ENCODE data around the gene IFT74.

IFT74 gene

GRCh38 chr9:26955921-26956859 lies at the start of gene IFT74:
IFT74 (plus strand) TSS chr9:26956412; CDS start chr9:26961968, 5,556 bp downstream.
- peak within 1 kb of the TSS; percentile 75 for H3K4me3 ChIP-seq (ENCODE audit: insufficient read length, low read depth)
- peak; percentile 90 for DNase-seq (ENCODE audit: low read depth, low spot score)
- H3K27me3 ChIP-seq (ENCODE audit: insufficient read depth, insufficient read length), result no peaks in the 10 kb centered on the region
- no peak for TF ChIP-seq SUZ12 (IDR thresholded peaks at IDR 0.05; ENCODE audit: extremely low read depth, insufficient read depth, insufficient read length)
- no peak for TF ChIP-seq ZNF274 (IDR thresholded peaks at IDR 0.05; ENCODE audit: low read depth, low read length)
- no peak for TF ChIP-seq YY1 (IDR thresholded peaks at IDR 0.05; ENCODE audit: insufficient read depth, insufficient read length)
- H3K4me1 ChIP-seq (ENCODE audit: insufficient read depth, insufficient read length), result peaks cover 2% of the 10 kb centered on the region
- H3K36me3 ChIP-seq (ENCODE audit: insufficient read depth, insufficient read length, low read length), result no peaks in the 10 kb centered on the region
- no peaks in the 10 kb centered on the region for H3K9me3 ChIP-seq (ENCODE audit: insufficient read depth, low read length)
- H3K9ac ChIP-seq (ENCODE audit: insufficient read length, low read depth), result peak within 1 kb of the TSS; percentile 84

- Histone ChIP-seq H3K9me3 (ENCODE audit: insufficient read depth, low read length) (no peaks in the 10 kb centered on the region), H3K27me3 (ENCODE audit: insufficient read depth, insufficient read length) (no peaks in the 10 kb centered on the region), H3K36me3 (ENCODE audit: insufficient read depth, insufficient read length, low read length) (peaks cover 82% of the 10 kb centered on the region), H3K4me1 (ENCODE audit: insufficient read depth, insufficient read length) (no peaks in the 10 kb centered on the region), H3K9ac (ENCODE audit: insufficient read length, low read depth) (no peak overlapping the region), H3K4me3 (ENCODE audit: insufficient read length, low read depth) (no peak overlapping the region)
- no peak for DNase-seq (ENCODE audit: low read depth, low spot score)
- no peak for TF ChIP-seq SUZ12 (IDR thresholded peaks at IDR 0.05; ENCODE audit: extremely low read depth, insufficient read depth, insufficient read length)
- TF ChIP-seq ZNF274 (IDR thresholded peaks at IDR 0.05; ENCODE audit: low read depth, low read length), result no peak
Observed at GRCh38 chr9:26913138-26913668, 43.0 kb upstream of the IFT74 start.

- no peak for DNase-seq (ENCODE audit: low read depth, low spot score)
Observed at GRCh38 chr9:26919698-26920097, 36.5 kb upstream of the IFT74 start.

GRCh38 chr9:26925609-26926008 lies 30.6 kb upstream of the IFT74 start:
- H3K4me1 ChIP-seq (ENCODE audit: insufficient read depth, insufficient read length), result no peaks in the 10 kb centered on the region
- H3K27me3 ChIP-seq (ENCODE audit: insufficient read depth, insufficient read length), result no peaks in the 10 kb centered on the region
- H3K4me3 ChIP-seq (ENCODE audit: insufficient read length, low read depth), result no peak overlapping the region
- H3K9me3 ChIP-seq (ENCODE audit: insufficient read depth, low read length), result no peaks in the 10 kb centered on the region
- H3K9ac ChIP-seq (ENCODE audit: insufficient read length, low read depth), result no peak overlapping the region
- DNase-seq (ENCODE audit: low read depth, low spot score), result no peak
- H3K36me3 ChIP-seq (ENCODE audit: insufficient read depth, insufficient read length, low read length), result peaks cover 90% of the 10 kb centered on the region
- TF ChIP-seq SUZ12 (IDR thresholded peaks at IDR 0.05; ENCODE audit: extremely low read depth, insufficient read depth, insufficient read length) (no peak), YY1 (IDR thresholded peaks at IDR 0.05; ENCODE audit: insufficient read depth, insufficient read length) (no peak), ZNF274 (IDR thresholded peaks at IDR 0.05; ENCODE audit: low read depth, low read length) (no peak)

More at GRCh38 chr9:26919698-26920097, 36.5 kb upstream of the IFT74 start:
- Histone ChIP-seq H3K27me3 (ENCODE audit: insufficient read depth, insufficient read length) (no peaks in the 10 kb centered on the region), H3K36me3 (ENCODE audit: insufficient read depth, insufficient read length, low read length) (peaks cover 96% of the 10 kb centered on the region), H3K4me3 (ENCODE audit: insufficient read length, low read depth) (no peak overlapping the region), H3K9me3 (ENCODE audit: insufficient read depth, low read length) (no peaks in the 10 kb centered on the region), H3K9ac (ENCODE audit: insufficient read length, low read depth) (no peak overlapping the region), H3K4me1 (ENCODE audit: insufficient read depth, insufficient read length) (no peaks in the 10 kb centered on the region)
- TF ChIP-seq ZNF274 (IDR thresholded peaks at IDR 0.05; ENCODE audit: low read depth, low read length) (no peak), YY1 (IDR thresholded peaks at IDR 0.05; ENCODE audit: insufficient read depth, insufficient read length) (no peak), SUZ12 (IDR thresholded peaks at IDR 0.05; ENCODE audit: extremely low read depth, insufficient read depth, insufficient read length) (no peak)

GRCh38 chr9:26928902-26929495 lies 27.2 kb upstream of the IFT74 start:
- no peaks in the 10 kb centered on the region for H3K4me1 ChIP-seq (ENCODE audit: insufficient read depth, insufficient read length)
- no peak for DNase-seq (ENCODE audit: low read depth, low spot score)
- H3K27me3 ChIP-seq (ENCODE audit: insufficient read depth, insufficient read length), result no peaks in the 10 kb centered on the region
- peaks cover 67% of the 10 kb centered on the region for H3K36me3 ChIP-seq (ENCODE audit: insufficient read depth, insufficient read length, low read length)
- H3K4me3 ChIP-seq (ENCODE audit: insufficient read length, low read depth), result no peak overlapping the region
- TF ChIP-seq SUZ12 (IDR thresholded peaks at IDR 0.05; ENCODE audit: extremely low read depth, insufficient read depth, insufficient read length), result no peak
- no peak for TF ChIP-seq YY1 (IDR thresholded peaks at IDR 0.05; ENCODE audit: insufficient read depth, insufficient read length)
- no peaks in the 10 kb centered on the region for H3K9me3 ChIP-seq (ENCODE audit: insufficient read depth, low read length)
- no peak overlapping the region for H3K9ac ChIP-seq (ENCODE audit: insufficient read length, low read depth)

- TF ChIP-seq ZNF274 (IDR thresholded peaks at IDR 0.05; ENCODE audit: low read depth, low read length) (no peak), YY1 (IDR thresholded peaks at IDR 0.05; ENCODE audit: insufficient read depth, insufficient read length) (no peak), SUZ12 (IDR thresholded peaks at IDR 0.05; ENCODE audit: extremely low read depth, insufficient read depth, insufficient read length) (no peak)
- Histone ChIP-seq H3K9ac (ENCODE audit: insufficient read length, low read depth) (no peak overlapping the region), H3K4me3 (ENCODE audit: insufficient read length, low read depth) (no peak overlapping the region), H3K4me1 (ENCODE audit: insufficient read depth, insufficient read length) (peaks cover 3% of the 10 kb centered on the region), H3K9me3 (ENCODE audit: insufficient read depth, low read length) (peaks cover 9% of the 10 kb centered on the region; the same call in 1 of the 2 replicates), H3K27me3 (ENCODE audit: insufficient read depth, insufficient read length) (no peaks in the 10 kb centered on the region), H3K36me3 (ENCODE audit: insufficient read depth, insufficient read length, low read length) (peaks cover 23% of the 10 kb centered on the region)
- DNase-seq (ENCODE audit: low read depth, low spot score), result no peak
Observed at GRCh38 chr9:26935847-26936246, 20.4 kb upstream of the IFT74 start.

- peaks cover 9% of the 10 kb centered on the region; the same call in 1 of the 2 replicates for H3K9me3 ChIP-seq (ENCODE audit: insufficient read depth, low read length)
- peaks cover 21% of the 10 kb centered on the region for H3K36me3 ChIP-seq (ENCODE audit: insufficient read depth, insufficient read length, low read length)
- TF ChIP-seq YY1 (IDR thresholded peaks at IDR 0.05; ENCODE audit: insufficient read depth, insufficient read length) (no peak), ZNF274 (IDR thresholded peaks at IDR 0.05; ENCODE audit: low read depth, low read length) (no peak), SUZ12 (IDR thresholded peaks at IDR 0.05; ENCODE audit: extremely low read depth, insufficient read depth, insufficient read length) (no peak)
- no peak for DNase-seq (ENCODE audit: low read depth, low spot score)
- no peak overlapping the region for H3K4me3 ChIP-seq (ENCODE audit: insufficient read length, low read depth)
- H3K9ac ChIP-seq (ENCODE audit: insufficient read length, low read depth), result no peak overlapping the region
- peaks cover 3% of the 10 kb centered on the region for H3K4me1 ChIP-seq (ENCODE audit: insufficient read depth, insufficient read length)
- no peaks in the 10 kb centered on the region for H3K27me3 ChIP-seq (ENCODE audit: insufficient read depth, insufficient read length)
Observed at GRCh38 chr9:26937816-26938371, 18.3 kb upstream of the IFT74 start.
